Activated T-cell treated with anti-CD3 and anti-CD28 coated beads, Interleukin-2, amount 50 U/mL, for 24 hours (primary cell): Measurements from ENCODE around the gene KCNE2.
"Not testable (repeated sequence)": the region's sequence is repeated elsewhere in the genome, so short reads cannot be mapped to it uniquely, and the experiment has no call there.

Experiments used
- DNase-seq: peaks from one replicate; pipeline ENCODE4 v3.0.0-alpha.2; 2020
- H3K27ac Mint-ChIP-seq: 2 replicates; pipeline ENCODE4 v1.8.0; 2020; ENCODE audit warnings: mild to moderate bottlenecking, mixed read lengths
- H3K27me3 Mint-ChIP-seq: 2 replicates; pipeline ENCODE4 v1.8.0; 2020; ENCODE audit warnings: mixed read lengths
- H3K36me3 Mint-ChIP-seq: 2 replicates; pipeline ENCODE4 v1.8.0; 2020; ENCODE audit warnings: low read depth, mixed read lengths
- H3K4me1 Mint-ChIP-seq: 2 replicates; pipeline ENCODE4 v1.8.0; 2020; ENCODE audit warnings: low read depth, mixed read lengths
- H3K4me3 Mint-ChIP-seq: 2 replicates; pipeline ENCODE4 v1.8.0; 2020; ENCODE audit warnings: mild to moderate bottlenecking, moderate library complexity, mixed read lengths
- H3K9me3 Mint-ChIP-seq: 2 replicates; pipeline ENCODE4 v1.8.0; 2020; ENCODE audit warnings: mixed read lengths

KCNE2 gene

DNA sequence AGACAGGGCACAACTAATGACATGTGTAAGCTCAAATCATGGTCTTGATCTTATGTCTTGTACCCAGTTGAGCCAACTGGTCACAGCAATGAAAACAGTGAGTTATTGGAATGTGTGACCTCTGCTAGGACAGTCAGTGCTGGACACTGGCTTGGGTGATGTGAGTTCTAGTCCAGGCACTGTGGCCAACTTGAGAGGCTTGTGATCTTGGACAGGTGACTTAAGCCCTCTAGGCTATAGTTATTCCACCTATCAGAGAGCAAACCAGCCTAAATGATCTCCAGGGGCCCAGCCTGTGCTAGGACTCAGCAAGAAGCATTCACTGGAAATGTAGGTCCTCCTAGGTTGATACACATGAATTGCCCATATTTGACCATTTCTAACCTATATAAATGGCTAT, 1.1 kb downstream of the KCNE2 start:
- no peak overlapping the region for H3K4me3 Mint-ChIP-seq
- H3K4me1 Mint-ChIP-seq = peaks cover 6% of the 10 kb centered on the region
- H3K27me3 Mint-ChIP-seq = peaks cover 21% of the 10 kb centered on the region
- H3K27ac Mint-ChIP-seq = no peak overlapping the region
- H3K9me3 Mint-ChIP-seq = no peaks in the 10 kb centered on the region
- no peaks in the 10 kb centered on the region for H3K36me3 Mint-ChIP-seq
- DNase-seq = no peak

- Mint-ChIP-seq H3K4me3 (no peak overlapping the region), H3K36me3 (no peaks in the 10 kb centered on the region), H3K27ac (no peak overlapping the region), H3K9me3 (no peaks in the 10 kb centered on the region), H3K4me1 (peaks cover 6% of the 10 kb centered on the region), H3K27me3 (peaks cover 21% of the 10 kb centered on the region)
- DNase-seq = no peak
Observed at GRCh38 chr21:34365809-34366208, 2.0 kb downstream of the KCNE2 start.

GRCh38 chr21:34367320-34367935, 3.6 kb downstream of the KCNE2 start:
- H3K27ac Mint-ChIP-seq = no peak overlapping the region
- H3K4me3 Mint-ChIP-seq = no peak overlapping the region
- H3K4me1 Mint-ChIP-seq = no peaks in the 10 kb centered on the region
- peaks cover 13% of the 10 kb centered on the region for H3K27me3 Mint-ChIP-seq
- H3K36me3 Mint-ChIP-seq = no peaks in the 10 kb centered on the region
- no peak for DNase-seq
- no peaks in the 10 kb centered on the region for H3K9me3 Mint-ChIP-seq

DNA sequence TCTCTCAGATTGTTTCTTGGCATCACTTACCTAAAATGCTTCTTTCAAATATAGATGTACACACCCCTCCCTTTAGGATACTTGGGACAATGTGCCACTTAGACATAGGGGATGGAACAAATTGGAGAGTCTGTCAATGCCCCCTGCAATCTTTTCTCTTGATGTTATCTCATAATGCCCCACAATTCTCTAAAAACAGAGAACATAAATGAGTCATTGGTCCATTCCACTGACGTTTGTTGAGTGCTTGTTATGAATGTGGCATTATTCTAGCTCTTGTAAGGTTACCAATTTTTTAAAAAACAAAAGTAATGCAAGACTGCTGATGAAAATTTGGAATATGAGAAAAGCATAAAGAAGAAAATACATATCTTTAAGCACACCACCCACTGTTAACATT, 5.9 kb downstream of the KCNE2 start:
- no peak overlapping the region for H3K27ac Mint-ChIP-seq
- no peak for DNase-seq
- H3K36me3 Mint-ChIP-seq = no peaks in the 10 kb centered on the region
- no peaks in the 10 kb centered on the region for H3K9me3 Mint-ChIP-seq
- peaks cover 11% of the 10 kb centered on the region for H3K27me3 Mint-ChIP-seq
- no peak overlapping the region for H3K4me3 Mint-ChIP-seq
- no peaks in the 10 kb centered on the region for H3K4me1 Mint-ChIP-seq

DNA sequence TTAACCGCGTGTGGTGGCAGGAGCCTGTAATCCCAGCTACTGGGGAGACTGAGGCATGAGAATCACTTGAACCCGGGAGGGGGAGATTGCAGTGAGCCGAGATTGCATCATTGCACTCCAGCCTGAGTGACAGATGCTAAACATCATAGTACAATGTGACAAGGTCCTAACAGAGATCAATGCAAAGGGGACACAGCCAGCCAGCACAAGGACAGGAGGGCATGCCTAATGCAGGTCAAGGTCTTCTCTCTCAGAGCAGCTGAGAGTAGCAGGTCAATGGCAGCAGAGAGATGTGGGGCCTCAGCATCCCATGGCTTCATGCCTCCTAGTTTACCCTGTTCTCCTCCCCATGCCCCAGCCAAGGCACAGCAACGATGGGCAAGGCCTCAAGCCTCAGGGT, 8.5 kb downstream of the KCNE2 start:
- peaks cover 11% of the 10 kb centered on the region for H3K27me3 Mint-ChIP-seq
- no peaks in the 10 kb centered on the region for H3K4me1 Mint-ChIP-seq
- no peak for DNase-seq
- no peaks in the 10 kb centered on the region for H3K36me3 Mint-ChIP-seq
- no peak overlapping the region for H3K27ac Mint-ChIP-seq
- H3K4me3 Mint-ChIP-seq = no peak overlapping the region
- H3K9me3 Mint-ChIP-seq = no peaks in the 10 kb centered on the region

GRCh38 chr21:34374462-34374861, 10.7 kb downstream of the KCNE2 start:
- H3K36me3 Mint-ChIP-seq, H3K27ac Mint-ChIP-seq, H3K4me3 Mint-ChIP-seq, H3K27me3 Mint-ChIP-seq, H3K4me1 Mint-ChIP-seq, DNase-seq, H3K9me3 Mint-ChIP-seq: not testable (repeated sequence)

DNA sequence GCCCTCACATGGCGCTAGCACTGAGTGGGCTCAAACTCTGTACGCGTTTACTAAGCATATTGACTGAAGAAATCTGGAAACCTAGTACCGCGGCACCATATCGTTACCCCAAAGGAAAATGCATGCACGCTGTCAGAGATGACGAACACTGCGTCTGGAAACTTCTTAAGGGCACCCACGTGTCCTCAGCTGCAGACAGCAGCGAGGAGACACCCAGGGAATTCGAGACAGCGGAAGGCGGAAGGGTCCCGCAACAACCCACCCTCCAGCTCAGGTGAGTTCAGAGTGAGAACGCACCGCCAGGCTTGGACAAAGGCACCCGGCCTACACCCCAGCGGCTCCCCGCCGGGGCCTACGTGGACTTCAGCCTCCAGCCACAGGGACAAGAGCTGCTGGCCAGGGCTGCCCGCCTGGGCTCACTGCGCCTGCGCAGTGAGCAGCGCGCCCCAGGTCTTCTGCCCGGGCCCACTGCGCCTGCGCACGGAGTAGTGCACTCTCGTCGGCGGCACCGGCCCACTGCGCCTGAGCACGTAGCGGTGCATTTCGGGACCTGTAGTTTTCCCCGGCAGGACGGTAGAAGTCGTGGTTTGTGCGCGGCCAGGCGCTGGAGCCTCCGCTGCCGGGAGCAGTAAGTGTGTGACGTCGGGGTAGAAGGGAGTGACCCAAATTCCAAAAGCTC, 11.3 kb downstream of the KCNE2 start, which contains the start of gene SMIM11:
TSS of gene SMIM11 (plus strand) at position 568 of the 679 bp plus-strand sequence. CDS start 3,998 bp downstream, outside the sequence.
- not testable (repeated sequence) for H3K4me3 Mint-ChIP-seq, H3K27me3 Mint-ChIP-seq, DNase-seq, H3K27ac Mint-ChIP-seq, H3K36me3 Mint-ChIP-seq, H3K9me3 Mint-ChIP-seq, H3K4me1 Mint-ChIP-seq

GRCh38 chr21:34375619-34375972, 11.8 kb downstream of the KCNE2 start:
- H3K4me3 Mint-ChIP-seq, H3K4me1 Mint-ChIP-seq, H3K36me3 Mint-ChIP-seq, H3K27me3 Mint-ChIP-seq, DNase-seq, H3K27ac Mint-ChIP-seq, H3K9me3 Mint-ChIP-seq: not testable (repeated sequence)

DNA sequence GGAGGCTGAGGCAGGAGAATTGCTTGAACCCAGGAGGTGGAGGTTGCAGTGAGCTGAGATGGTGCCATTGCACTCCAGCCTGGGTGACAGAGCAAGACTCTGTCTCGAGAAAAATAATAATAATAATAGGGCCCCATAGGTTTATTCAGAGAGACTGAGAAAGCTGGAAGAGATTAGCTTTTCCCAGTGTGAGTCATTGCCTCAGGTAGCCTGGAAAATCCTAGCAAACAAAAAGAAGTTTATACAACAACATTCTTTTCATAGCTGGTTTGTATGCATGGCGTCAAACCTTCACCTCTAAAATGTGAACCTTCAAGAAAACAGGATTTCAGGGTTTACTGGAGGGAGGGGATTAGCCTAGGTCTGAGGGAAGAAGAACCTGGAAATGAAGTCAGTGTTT, 19.3 kb downstream of the KCNE2 start:
- not testable (repeated sequence) for H3K4me3 Mint-ChIP-seq, H3K27me3 Mint-ChIP-seq, H3K36me3 Mint-ChIP-seq, DNase-seq, H3K27ac Mint-ChIP-seq, H3K9me3 Mint-ChIP-seq, H3K4me1 Mint-ChIP-seq

- not testable (repeated sequence) for H3K9me3 Mint-ChIP-seq, H3K4me1 Mint-ChIP-seq, DNase-seq, H3K4me3 Mint-ChIP-seq, H3K27me3 Mint-ChIP-seq, H3K36me3 Mint-ChIP-seq, H3K27ac Mint-ChIP-seq
Observed at GRCh38 chr21:34383724-34384415, 20.1 kb downstream of the KCNE2 start.

- H3K27me3 Mint-ChIP-seq, H3K36me3 Mint-ChIP-seq, H3K4me1 Mint-ChIP-seq, DNase-seq, H3K9me3 Mint-ChIP-seq, H3K4me3 Mint-ChIP-seq, H3K27ac Mint-ChIP-seq: not testable (repeated sequence)
Observed at GRCh38 chr21:34400522-34400921, 36.7 kb downstream of the KCNE2 start.

- not testable (repeated sequence) for H3K4me3 Mint-ChIP-seq, H3K9me3 Mint-ChIP-seq
Observed at GRCh38 chr21:34404742-34405141, 40.9 kb downstream of the KCNE2 start.

GRCh38 chr21:34405686-34406085, 41.9 kb downstream of the KCNE2 start:
- H3K36me3 Mint-ChIP-seq, DNase-seq, H3K27ac Mint-ChIP-seq, H3K4me1 Mint-ChIP-seq, H3K27me3 Mint-ChIP-seq, H3K9me3 Mint-ChIP-seq, H3K4me3 Mint-ChIP-seq: not testable (repeated sequence)

More at GRCh38 chr21:34404742-34405141, 40.9 kb downstream of the KCNE2 start:
- H3K36me3 Mint-ChIP-seq, DNase-seq, H3K27me3 Mint-ChIP-seq, H3K4me1 Mint-ChIP-seq, H3K27ac Mint-ChIP-seq: not testable (repeated sequence)

DNA sequence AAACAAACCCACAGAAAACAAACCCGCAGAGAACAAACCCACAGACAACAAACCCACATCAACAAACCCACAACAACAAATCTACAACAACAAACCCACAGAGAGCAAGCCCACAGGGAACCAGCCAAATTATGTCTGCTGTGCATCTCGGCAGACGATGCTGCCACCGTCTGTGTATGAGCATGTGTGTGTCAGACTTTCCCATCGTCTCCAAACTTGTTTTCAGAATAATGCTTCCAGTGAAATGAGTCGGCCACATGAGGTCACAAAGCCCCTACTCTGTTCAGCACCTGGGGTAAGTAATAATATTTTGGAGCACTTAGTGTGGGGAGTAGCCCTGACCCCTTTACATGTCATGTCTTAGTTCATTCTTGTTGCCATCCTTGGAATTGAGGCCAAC, 42.3 kb downstream of the KCNE2 start:
- not testable (repeated sequence) for H3K36me3 Mint-ChIP-seq, H3K27me3 Mint-ChIP-seq, DNase-seq, H3K9me3 Mint-ChIP-seq, H3K27ac Mint-ChIP-seq, H3K4me1 Mint-ChIP-seq, H3K4me3 Mint-ChIP-seq

- not testable (repeated sequence) for H3K27ac Mint-ChIP-seq, H3K9me3 Mint-ChIP-seq, H3K27me3 Mint-ChIP-seq, DNase-seq, H3K4me3 Mint-ChIP-seq, H3K36me3 Mint-ChIP-seq, H3K4me1 Mint-ChIP-seq
Observed at GRCh38 chr21:34406676-34407075, 42.9 kb downstream of the KCNE2 start.
